HG03159 (cell line): ENCODE measurements around the gene VPS26B.

Source experiments
- ATAC-seq: cut with Tn5 transposase; IDR thresholded peaks from one replicate; pipeline ENCODE4 v1.9.1; 2021; ENCODE audit warnings: mild to moderate bottlenecking, moderate library complexity; ENCODE audit not compliant: unreplicated experiment

VPS26B gene

GRCh38 chr11:134231958-134232659 lies 7.6 kb downstream of the VPS26B start:
- ATAC-seq: no peak

- ATAC-seq: no peak
Observed at GRCh38 chr11:134233729-134234179, 9.3 kb downstream of the VPS26B start.

GRCh38 chr11:134235399-134235798 lies 10.9 kb downstream of the VPS26B start:
- ATAC-seq: no peak

- no peak for ATAC-seq
Observed at GRCh38 chr11:134236834-134237556, 12.5 kb downstream of the VPS26B start.

GRCh38 chr11:134237557-134237922 lies 13.1 kb downstream of the VPS26B start:
- ATAC-seq: no peak

- ATAC-seq: no peak
Observed at GRCh38 chr11:134238956-134239355, 14.5 kb downstream of the VPS26B start.

GRCh38 chr11:134240592-134240991 lies 16.1 kb downstream of the VPS26B start:
- ATAC-seq: no peak

- ATAC-seq: no peak
Observed at GRCh38 chr11:134242376-134242775, 17.9 kb downstream of the VPS26B start.

- no peak for ATAC-seq
Observed at GRCh38 chr11:134243913-134244312, 19.4 kb downstream of the VPS26B start.

GRCh38 chr11:134244593-134244992 lies 20.1 kb downstream of the VPS26B start:
- peak; percentile 86 for ATAC-seq

- ATAC-seq: no peak
Observed at GRCh38 chr11:134245434-134245833, 21.0 kb downstream of the VPS26B start.

- no peak for ATAC-seq
Observed at GRCh38 chr11:134246100-134246499, 21.6 kb downstream of the VPS26B start.

GRCh38 chr11:134246678-134247077 lies 22.2 kb downstream of the VPS26B start:
- ATAC-seq: no peak

GRCh38 chr11:134248910-134249480 lies 24.5 kb downstream of the VPS26B start:
- ATAC-seq: no peak

GRCh38 chr11:134250246-134250645 lies 25.8 kb downstream of the VPS26B start:
- ATAC-seq: no peak

- no peak for ATAC-seq
Observed at GRCh38 chr11:134250675-134251074, 26.2 kb downstream of the VPS26B start.

GRCh38 chr11:134252346-134253187 lies 28.1 kb downstream of the VPS26B start:
- ATAC-seq: peak; percentile 24

- peak; percentile 99 for ATAC-seq
Observed at GRCh38 chr11:134253188-134253993, 28.9 kb downstream of the VPS26B start, which contains the start of the genes ACAD8 and THYN1. ACAD8 (plus strand) TSS chr11:134253568; CDS start chr11:134253601, 33 bp downstream. THYN1 (minus strand) TSS chr11:134253352; CDS start chr11:134252882, 470 bp downstream.

GRCh38 chr11:134254433-134255183 lies 30.1 kb downstream of the VPS26B start:
- ATAC-seq: no peak
